HEK293 (cell line): ENCODE data around the gene ACSBG1.

Experiments used
- CTCF ChIA-PET: fragments of 350-600 bp; formaldehyde crosslinking; extraction: SDS; loops from one replicate; lab custom pipeline; 2021; ENCODE audit warnings: antibody characterized with exemption; lab: Yijun Ruan, JAX
- POLR2A ChIA-PET: fragments of 300-600 bp; formaldehyde crosslinking; extraction: SDS; loops from one replicate; lab custom pipeline; 2020; ENCODE audit warnings: antibody characterized with exemption, inconsistent platforms; lab: Yijun Ruan, JAX
- H3K27ac ChIP-seq: fragments of 200-500 bp; sonication (Bioruptor generic); 2 replicates; pipeline ENCODE4 v1.5.1; 2014; ENCODE audit warnings: low read depth, low read length, control low read depth, inconsistent platforms; ENCODE audit errors: extremely low read depth
- H3K36me3 ChIP-seq, 2 experiments: fragments of 200-500 bp in 1 of 2; sonication (Bioruptor generic) in 1 of 2; 1 replicate in 1 of 2; 2 replicates in 1 of 2; pipeline ENCODE4 v1.5.1; 2014 to 2017; ENCODE audit warnings: inconsistent platforms in 2 of 2, low read length in 2 of 2; ENCODE audit not compliant: control insufficient read depth in 2 of 2, insufficient read depth in 1 of 2
- H3K4me1 ChIP-seq: fragments of 200-500 bp; sonication (Bioruptor generic); 2 replicates; pipeline ENCODE4 v1.5.1; 2014; ENCODE audit warnings: mild to moderate bottlenecking, low read length, inconsistent platforms; ENCODE audit not compliant: control insufficient read depth, insufficient read depth
- H3K4me3 ChIP-seq: 2 replicates; pipeline ENCODE4 v1.5.1; 2011; ENCODE audit warnings: low read depth, mild to moderate bottlenecking, control low read depth, low read length, moderate library complexity
- H3K9me3 ChIP-seq: fragments of 200-500 bp; sonication (Bioruptor generic); 2 replicates; pipeline ENCODE4 v1.5.1; 2014; ENCODE audit warnings: low read depth, low read length, inconsistent platforms; ENCODE audit not compliant: control insufficient read depth, insufficient read depth
- FEZF1 ChIP-seq: fragments of 450-650 bp; formaldehyde crosslinking; IDR thresholded peaks from 2 replicates; pipeline ENCODE4 v1.5.1; 2016; ENCODE audit warnings: missing biosample characterization, missing genetic modification characterization
- GLI4 ChIP-seq: fragments of 450-650 bp; formaldehyde crosslinking; IDR thresholded peaks from 2 replicates; pipeline ENCODE4 v1.5.1; 2016; ENCODE audit warnings: missing biosample characterization, missing genetic modification characterization
- KLF10 ChIP-seq: fragments of 450-650 bp; IDR thresholded peaks from 2 replicates; pipeline ENCODE4 v1.5.1; 2018; ENCODE audit warnings: missing biosample characterization, mild to moderate bottlenecking, missing genetic modification characterization
- REPIN1 ChIP-seq: fragments of 450-650 bp; formaldehyde crosslinking; IDR thresholded peaks from 2 replicates; pipeline ENCODE4 v1.5.1; 2017; ENCODE audit warnings: missing biosample characterization, missing genetic modification characterization, low read depth
- SALL2 ChIP-seq: fragments of 450-650 bp; formaldehyde crosslinking; IDR thresholded peaks from 2 replicates; pipeline ENCODE4 v1.5.0; 2017; ENCODE audit warnings: missing biosample characterization, mild to moderate bottlenecking, missing genetic modification characterization, borderline replicate concordance
- SP2 ChIP-seq: fragments of 450-650 bp; formaldehyde crosslinking; IDR thresholded peaks from 2 replicates; pipeline ENCODE4 v1.5.1; 2016; ENCODE audit warnings: missing biosample characterization, missing genetic modification characterization
- ZFHX2 ChIP-seq: fragments of 450-650 bp; formaldehyde crosslinking; conservative IDR thresholded peaks from 2 replicates; pipeline ENCODE4 v1.5.1; 2016; ENCODE audit warnings: missing biosample characterization, missing genetic modification characterization
- ZFP41 ChIP-seq: fragments of 450-650 bp; formaldehyde crosslinking; IDR thresholded peaks from 2 replicates; pipeline ENCODE4 v1.5.1; 2016; ENCODE audit warnings: missing biosample characterization, missing genetic modification characterization, borderline replicate concordance
- ZNF184 ChIP-seq: fragments of 450-650 bp; IDR thresholded peaks from 2 replicates; pipeline ENCODE4 v1.5.1; 2018; ENCODE audit warnings: missing biosample characterization, mild to moderate bottlenecking, missing genetic modification characterization
- ZNF426 ChIP-seq: fragments of 450-650 bp; formaldehyde crosslinking; IDR thresholded peaks from 2 replicates; pipeline ENCODE4 v1.5.1; 2017; ENCODE audit warnings: missing biosample characterization, missing genetic modification characterization, mild to moderate bottlenecking, inconsistent platforms, moderate library complexity
- ZNF521 ChIP-seq: fragments of 450-650 bp; formaldehyde crosslinking; IDR thresholded peaks from 2 replicates; pipeline ENCODE4 v1.5.1; 2017; ENCODE audit warnings: missing biosample characterization, mild to moderate bottlenecking, missing genetic modification characterization
- ZNF529 ChIP-seq: fragments of 450-650 bp; formaldehyde crosslinking; IDR thresholded peaks from 2 replicates; pipeline ENCODE4 v1.5.1; 2017; ENCODE audit warnings: missing genetic modification characterization, missing biosample characterization; ENCODE audit not compliant: insufficient replicate concordance
- TF ChIP-seq, protein P1 (sequence below): fragments of 450-650 bp; formaldehyde crosslinking; IDR thresholded peaks from 2 replicates; pipeline ENCODE4 v1.5.1; 2016; ENCODE audit warnings: missing biosample characterization, missing genetic modification characterization, low read depth
- TF ChIP-seq, protein P2 (sequence below): fragments of 450-650 bp; formaldehyde crosslinking; IDR thresholded peaks from 2 replicates; pipeline ENCODE4 v1.5.1; 2016; ENCODE audit warnings: missing biosample characterization, missing genetic modification characterization
- TF ChIP-seq, protein P3 (sequence below): fragments of 450-650 bp; formaldehyde crosslinking; IDR thresholded peaks from 2 replicates; pipeline ENCODE4 v1.5.1; 2016; ENCODE audit warnings: missing biosample characterization, missing genetic modification characterization, borderline replicate concordance
- TF ChIP-seq, protein P4 (sequence below): fragments of 450-650 bp; formaldehyde crosslinking; IDR thresholded peaks from 2 replicates; pipeline ENCODE4 v1.5.1; 2017; ENCODE audit warnings: missing biosample characterization, missing genetic modification characterization
- TF ChIP-seq, protein P5 (sequence below): fragments of 450-650 bp; formaldehyde crosslinking; optimal IDR thresholded peaks from 2 replicates; pipeline ENCODE3; 2016; ENCODE audit warnings: missing biosample characterization, mild to moderate bottlenecking, missing genetic modification characterization
- TF ChIP-seq, protein P6 (sequence below): fragments of 450-650 bp; formaldehyde crosslinking; IDR thresholded peaks from 2 replicates; pipeline ENCODE4 v1.5.1; 2016; ENCODE audit warnings: missing biosample characterization, missing genetic modification characterization

The ACSBG1 gene

DNA sequence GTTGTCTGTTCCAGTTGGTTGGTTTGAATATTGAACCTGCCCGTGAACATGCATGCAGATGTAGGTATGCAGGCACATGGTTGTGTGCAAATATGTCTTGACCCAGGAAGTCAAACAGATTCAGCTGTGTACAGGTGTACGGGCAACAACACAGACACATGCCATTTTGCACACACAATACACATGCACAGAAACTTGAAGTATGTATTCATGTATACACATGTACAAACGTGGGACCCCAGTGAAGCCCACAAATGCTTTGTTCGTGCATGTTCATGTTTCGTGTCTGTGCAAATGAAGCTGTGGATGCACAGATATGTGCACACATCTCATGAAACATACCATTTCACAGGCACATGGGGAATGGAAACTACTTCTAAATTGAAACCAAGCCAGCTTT lies 54.5 kb downstream of the ACSBG1 start (continued):
- TF ChIP-seq, protein P1, sequence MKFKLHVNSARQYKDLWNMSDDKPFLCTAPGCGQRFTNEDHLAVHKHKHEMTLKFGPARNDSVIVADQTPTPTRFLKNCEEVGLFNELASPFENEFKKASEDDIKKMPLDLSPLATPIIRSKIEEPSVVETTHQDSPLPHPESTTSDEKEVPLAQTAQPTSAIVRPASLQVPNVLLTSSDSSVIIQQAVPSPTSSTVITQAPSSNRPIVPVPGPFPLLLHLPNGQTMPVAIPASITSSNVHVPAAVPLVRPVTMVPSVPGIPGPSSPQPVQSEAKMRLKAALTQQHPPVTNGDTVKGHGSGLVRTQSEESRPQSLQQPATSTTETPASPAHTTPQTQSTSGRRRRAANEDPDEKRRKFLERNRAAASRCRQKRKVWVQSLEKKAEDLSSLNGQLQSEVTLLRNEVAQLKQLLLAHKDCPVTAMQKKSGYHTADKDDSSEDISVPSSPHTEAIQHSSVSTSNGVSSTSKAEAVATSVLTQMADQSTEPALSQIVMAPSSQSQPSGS (tag by site-specific recombination): no peak
- TF ChIP-seq ZNF184 (tag by site-specific recombination): no peak
- TF ChIP-seq, protein P2, sequence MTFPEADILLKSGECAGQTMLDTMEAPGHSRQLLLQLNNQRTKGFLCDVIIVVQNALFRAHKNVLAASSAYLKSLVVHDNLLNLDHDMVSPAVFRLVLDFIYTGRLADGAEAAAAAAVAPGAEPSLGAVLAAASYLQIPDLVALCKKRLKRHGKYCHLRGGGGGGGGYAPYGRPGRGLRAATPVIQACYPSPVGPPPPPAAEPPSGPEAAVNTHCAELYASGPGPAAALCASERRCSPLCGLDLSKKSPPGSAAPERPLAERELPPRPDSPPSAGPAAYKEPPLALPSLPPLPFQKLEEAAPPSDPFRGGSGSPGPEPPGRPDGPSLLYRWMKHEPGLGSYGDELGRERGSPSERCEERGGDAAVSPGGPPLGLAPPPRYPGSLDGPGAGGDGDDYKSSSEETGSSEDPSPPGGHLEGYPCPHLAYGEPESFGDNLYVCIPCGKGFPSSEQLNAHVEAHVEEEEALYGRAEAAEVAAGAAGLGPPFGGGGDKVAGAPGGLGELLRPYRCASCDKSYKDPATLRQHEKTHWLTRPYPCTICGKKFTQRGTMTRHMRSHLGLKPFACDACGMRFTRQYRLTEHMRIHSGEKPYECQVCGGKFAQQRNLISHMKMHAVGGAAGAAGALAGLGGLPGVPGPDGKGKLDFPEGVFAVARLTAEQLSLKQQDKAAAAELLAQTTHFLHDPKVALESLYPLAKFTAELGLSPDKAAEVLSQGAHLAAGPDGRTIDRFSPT (tag by site-specific recombination): no peak
- TF ChIP-seq, protein P3, sequence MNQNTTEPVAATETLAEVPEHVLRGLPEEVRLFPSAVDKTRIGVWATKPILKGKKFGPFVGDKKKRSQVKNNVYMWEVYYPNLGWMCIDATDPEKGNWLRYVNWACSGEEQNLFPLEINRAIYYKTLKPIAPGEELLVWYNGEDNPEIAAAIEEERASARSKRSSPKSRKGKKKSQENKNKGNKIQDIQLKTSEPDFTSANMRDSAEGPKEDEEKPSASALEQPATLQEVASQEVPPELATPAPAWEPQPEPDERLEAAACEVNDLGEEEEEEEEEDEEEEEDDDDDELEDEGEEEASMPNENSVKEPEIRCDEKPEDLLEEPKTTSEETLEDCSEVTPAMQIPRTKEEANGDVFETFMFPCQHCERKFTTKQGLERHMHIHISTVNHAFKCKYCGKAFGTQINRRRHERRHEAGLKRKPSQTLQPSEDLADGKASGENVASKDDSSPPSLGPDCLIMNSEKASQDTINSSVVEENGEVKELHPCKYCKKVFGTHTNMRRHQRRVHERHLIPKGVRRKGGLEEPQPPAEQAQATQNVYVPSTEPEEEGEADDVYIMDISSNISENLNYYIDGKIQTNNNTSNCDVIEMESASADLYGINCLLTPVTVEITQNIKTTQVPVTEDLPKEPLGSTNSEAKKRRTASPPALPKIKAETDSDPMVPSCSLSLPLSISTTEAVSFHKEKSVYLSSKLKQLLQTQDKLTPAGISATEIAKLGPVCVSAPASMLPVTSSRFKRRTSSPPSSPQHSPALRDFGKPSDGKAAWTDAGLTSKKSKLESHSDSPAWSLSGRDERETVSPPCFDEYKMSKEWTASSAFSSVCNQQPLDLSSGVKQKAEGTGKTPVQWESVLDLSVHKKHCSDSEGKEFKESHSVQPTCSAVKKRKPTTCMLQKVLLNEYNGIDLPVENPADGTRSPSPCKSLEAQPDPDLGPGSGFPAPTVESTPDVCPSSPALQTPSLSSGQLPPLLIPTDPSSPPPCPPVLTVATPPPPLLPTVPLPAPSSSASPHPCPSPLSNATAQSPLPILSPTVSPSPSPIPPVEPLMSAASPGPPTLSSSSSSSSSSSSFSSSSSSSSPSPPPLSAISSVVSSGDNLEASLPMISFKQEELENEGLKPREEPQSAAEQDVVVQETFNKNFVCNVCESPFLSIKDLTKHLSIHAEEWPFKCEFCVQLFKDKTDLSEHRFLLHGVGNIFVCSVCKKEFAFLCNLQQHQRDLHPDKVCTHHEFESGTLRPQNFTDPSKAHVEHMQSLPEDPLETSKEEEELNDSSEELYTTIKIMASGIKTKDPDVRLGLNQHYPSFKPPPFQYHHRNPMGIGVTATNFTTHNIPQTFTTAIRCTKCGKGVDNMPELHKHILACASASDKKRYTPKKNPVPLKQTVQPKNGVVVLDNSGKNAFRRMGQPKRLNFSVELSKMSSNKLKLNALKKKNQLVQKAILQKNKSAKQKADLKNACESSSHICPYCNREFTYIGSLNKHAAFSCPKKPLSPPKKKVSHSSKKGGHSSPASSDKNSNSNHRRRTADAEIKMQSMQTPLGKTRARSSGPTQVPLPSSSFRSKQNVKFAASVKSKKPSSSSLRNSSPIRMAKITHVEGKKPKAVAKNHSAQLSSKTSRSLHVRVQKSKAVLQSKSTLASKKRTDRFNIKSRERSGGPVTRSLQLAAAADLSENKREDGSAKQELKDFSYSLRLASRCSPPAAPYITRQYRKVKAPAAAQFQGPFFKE (tag by site-specific recombination): no peak
- TF ChIP-seq, protein P4, sequence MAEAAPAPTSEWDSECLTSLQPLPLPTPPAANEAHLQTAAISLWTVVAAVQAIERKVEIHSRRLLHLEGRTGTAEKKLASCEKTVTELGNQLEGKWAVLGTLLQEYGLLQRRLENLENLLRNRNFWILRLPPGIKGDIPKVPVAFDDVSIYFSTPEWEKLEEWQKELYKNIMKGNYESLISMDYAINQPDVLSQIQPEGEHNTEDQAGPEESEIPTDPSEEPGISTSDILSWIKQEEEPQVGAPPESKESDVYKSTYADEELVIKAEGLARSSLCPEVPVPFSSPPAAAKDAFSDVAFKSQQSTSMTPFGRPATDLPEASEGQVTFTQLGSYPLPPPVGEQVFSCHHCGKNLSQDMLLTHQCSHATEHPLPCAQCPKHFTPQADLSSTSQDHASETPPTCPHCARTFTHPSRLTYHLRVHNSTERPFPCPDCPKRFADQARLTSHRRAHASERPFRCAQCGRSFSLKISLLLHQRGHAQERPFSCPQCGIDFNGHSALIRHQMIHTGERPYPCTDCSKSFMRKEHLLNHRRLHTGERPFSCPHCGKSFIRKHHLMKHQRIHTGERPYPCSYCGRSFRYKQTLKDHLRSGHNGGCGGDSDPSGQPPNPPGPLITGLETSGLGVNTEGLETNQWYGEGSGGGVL (tag by site-specific recombination): no peak

DNA sequence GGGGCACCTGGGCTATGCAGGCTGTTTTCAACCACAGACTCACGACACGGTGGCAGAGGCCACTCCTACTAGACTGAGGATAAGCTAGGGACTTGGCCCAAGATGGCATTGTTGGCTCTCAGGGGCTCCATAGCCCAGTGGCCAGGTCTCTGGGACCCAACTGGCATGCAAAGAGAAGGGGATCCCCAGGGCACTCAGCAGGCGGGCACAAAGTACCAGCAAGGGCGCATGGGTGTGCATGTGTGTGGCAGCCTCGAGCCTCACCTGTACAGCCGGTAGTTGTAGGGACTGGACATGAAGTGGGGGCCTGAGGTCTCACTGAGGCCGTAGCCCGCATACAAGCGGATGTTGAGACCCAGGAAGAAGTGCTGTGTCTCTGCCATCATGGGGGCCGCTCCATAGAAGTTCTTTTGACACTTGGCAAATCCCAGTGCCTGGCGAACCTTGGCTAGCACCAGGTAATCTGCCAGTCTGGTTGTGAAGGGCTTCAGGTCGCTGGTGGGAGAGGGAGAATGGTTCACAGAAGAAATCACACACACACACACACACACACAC lies 55.0 kb downstream of the ACSBG1 start:
- H3K4me1 ChIP-seq: no peaks in the 10 kb centered on the region
- TF ChIP-seq GLI4 (no peak), REPIN1 (no peak), ZNF529 (no peak), ZNF521 (tag by site-specific recombination) (no peak), KLF10 (tag by site-specific recombination) (no peak), FEZF1 (tag by site-specific recombination) (no peak), ZFHX2 (tag by site-specific recombination) (no peak), ZNF426 (tag by site-specific recombination) (no peak), ZFP41 (tag by site-specific recombination) (no peak), SALL2 (tag by site-specific recombination) (no peak), SP2 (no peak)
- TF ChIP-seq, protein P5, sequence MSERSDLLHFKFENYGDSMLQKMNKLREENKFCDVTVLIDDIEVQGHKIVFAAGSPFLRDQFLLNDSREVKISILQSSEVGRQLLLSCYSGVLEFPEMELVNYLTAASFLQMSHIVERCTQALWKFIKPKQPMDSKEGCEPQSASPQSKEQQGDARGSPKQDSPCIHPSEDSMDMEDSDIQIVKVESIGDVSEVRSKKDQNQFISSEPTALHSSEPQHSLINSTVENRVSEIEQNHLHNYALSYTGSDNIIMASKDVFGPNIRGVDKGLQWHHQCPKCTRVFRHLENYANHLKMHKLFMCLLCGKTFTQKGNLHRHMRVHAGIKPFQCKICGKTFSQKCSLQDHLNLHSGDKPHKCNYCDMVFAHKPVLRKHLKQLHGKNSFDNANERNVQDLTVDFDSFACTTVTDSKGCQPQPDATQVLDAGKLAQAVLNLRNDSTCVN (tag by site-specific recombination): no peak
- TF ChIP-seq, protein P6, sequence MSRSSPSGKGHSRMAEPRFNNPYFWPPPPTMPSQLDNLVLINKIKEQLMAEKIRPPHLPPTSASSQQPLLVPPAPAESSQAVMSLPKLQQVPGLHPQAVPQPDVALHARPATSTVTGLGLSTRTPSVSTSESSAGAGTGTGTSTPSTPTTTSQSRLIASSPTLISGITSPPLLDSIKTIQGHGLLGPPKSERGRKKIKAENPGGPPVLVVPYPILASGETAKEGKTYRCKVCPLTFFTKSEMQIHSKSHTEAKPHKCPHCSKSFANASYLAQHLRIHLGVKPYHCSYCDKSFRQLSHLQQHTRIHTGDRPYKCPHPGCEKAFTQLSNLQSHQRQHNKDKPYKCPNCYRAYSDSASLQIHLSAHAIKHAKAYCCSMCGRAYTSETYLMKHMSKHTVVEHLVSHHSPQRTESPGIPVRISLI: no peak
- H3K4me3 ChIP-seq: no peak overlapping the region
- no peak overlapping the region for H3K27ac ChIP-seq
- H3K9me3 ChIP-seq: no peaks in the 10 kb centered on the region
- CTCF ChIA-PET: interaction anchor here (0.6 to 10.0 kb wide), 8 partner anchors 16 to 1612 kb away, joined by 3 to 234 read pairs (median 12); no protein-coding TSS in a partner anchor
- POLR2A ChIA-PET: no interaction called here
- no peaks in the 10 kb centered on the region for H3K36me3 ChIP-seq
